Activated B cell treated with CpG ODN at 0.5 μM for 24 hours (primary cell): Measurements from ENCODE around the gene CAMSAP2. TPM values are rescaled to one million over a fixed set of nuclear protein-coding genes. Genes with fewer than 3 reads are reported as not detected.

Experiments used
- ATAC-seq: fragments of 200-7000 bp; cut with Tn5 transposase; one replicate; pipeline ENCODE4 v1.10.0; 2021; ENCODE audit warnings: low read depth, mild to moderate bottlenecking, moderate library complexity
- CTCF ChIA-PET: fragments of 350-600 bp; sonication (Branson Sonifier 250); formaldehyde crosslinking; loops from one replicate; lab custom pipeline; 2021; ENCODE audit warnings: antibody characterized with exemption; lab: Charles Lee
- POLR2A ChIA-PET: fragments of 350-600 bp; sonication (Branson Sonifier 250); formaldehyde crosslinking; loops from one replicate; lab custom pipeline; 2021; ENCODE audit warnings: antibody characterized with exemption; lab: Charles Lee
- DNase-seq: peaks from one replicate; pipeline ENCODE4 v3.0.0; 2022
- H3K27ac Mint-ChIP-seq: one replicate; pipeline ENCODE4 v1.8.0; 2020; ENCODE audit warnings: mixed read lengths
- H3K27me3 Mint-ChIP-seq: one replicate; pipeline ENCODE4 v1.8.0; 2021; ENCODE audit warnings: mixed read lengths
- H3K36me3 Mint-ChIP-seq: one replicate; pipeline ENCODE4 v1.8.0; 2021; ENCODE audit warnings: low read depth, mixed read lengths
- H3K4me1 Mint-ChIP-seq: one replicate; pipeline ENCODE4 v1.8.0; 2021; ENCODE audit warnings: mixed read lengths
- H3K4me3 Mint-ChIP-seq: one replicate; pipeline ENCODE4 v1.8.0; 2020; ENCODE audit warnings: mild to moderate bottlenecking, mixed read lengths
- H3K9me3 Mint-ChIP-seq: one replicate; pipeline ENCODE4 v1.8.0; 2020; ENCODE audit warnings: mixed read lengths
- intact Hi-C: fragments of 100-400 bp; cut with micrococcal nuclease; formaldehyde crosslinking; loops from one replicate; pipeline ENCODE4 v1.15.1; 2024
- total RNA-seq: library from RNA; stranded (reverse); gene quantifications from 2 replicates; pipeline ENCODE4 v1.2.3, GENCODE V29; 2022
- TF ChIP-seq, protein P1 (sequence below): fragments of 200-600 bp; IDR thresholded peaks from one replicate; pipeline ENCODE4 v1.8.0; 2022; ENCODE audit warnings: antibody characterized with exemption, mild to moderate bottlenecking

CAMSAP2 gene
- total RNA-seq, 1 donor from 2014 or later, result 0.86 TPM

DNA sequence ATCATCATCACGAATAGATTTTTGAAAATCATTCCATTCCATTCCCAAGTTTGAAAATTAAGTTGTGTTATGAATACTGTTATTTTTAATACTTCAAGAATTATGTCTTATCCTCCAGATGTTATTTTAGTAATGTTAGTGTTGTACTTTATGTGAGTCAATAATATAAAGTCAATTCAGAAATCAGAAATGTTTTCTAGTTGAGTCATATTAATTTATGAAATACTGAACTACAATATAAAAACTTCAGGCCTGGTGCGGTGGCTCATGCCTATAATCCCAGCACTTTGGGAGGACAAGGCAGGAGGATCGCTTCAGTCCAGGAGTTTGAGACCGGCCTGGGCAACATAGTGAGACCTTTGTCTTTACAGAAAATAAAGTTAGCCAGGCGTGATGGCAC is 95.7 kb downstream of the CAMSAP2 start:
- Mint-ChIP-seq H3K4me3 (no peak overlapping the region), H3K9me3 (no peaks in the 10 kb centered on the region), H3K27me3 (no peaks in the 10 kb centered on the region), H3K4me1 (no peaks in the 10 kb centered on the region), H3K27ac (no peak overlapping the region), H3K36me3 (no peaks in the 10 kb centered on the region)
- no peak for ATAC-seq
- ChIA-PET POLR2A (no interaction called here), CTCF (no interaction called here)
- intact Hi-C loops, result no loop called here
- no peak for DNase-seq
- TF ChIP-seq, protein P1, sequence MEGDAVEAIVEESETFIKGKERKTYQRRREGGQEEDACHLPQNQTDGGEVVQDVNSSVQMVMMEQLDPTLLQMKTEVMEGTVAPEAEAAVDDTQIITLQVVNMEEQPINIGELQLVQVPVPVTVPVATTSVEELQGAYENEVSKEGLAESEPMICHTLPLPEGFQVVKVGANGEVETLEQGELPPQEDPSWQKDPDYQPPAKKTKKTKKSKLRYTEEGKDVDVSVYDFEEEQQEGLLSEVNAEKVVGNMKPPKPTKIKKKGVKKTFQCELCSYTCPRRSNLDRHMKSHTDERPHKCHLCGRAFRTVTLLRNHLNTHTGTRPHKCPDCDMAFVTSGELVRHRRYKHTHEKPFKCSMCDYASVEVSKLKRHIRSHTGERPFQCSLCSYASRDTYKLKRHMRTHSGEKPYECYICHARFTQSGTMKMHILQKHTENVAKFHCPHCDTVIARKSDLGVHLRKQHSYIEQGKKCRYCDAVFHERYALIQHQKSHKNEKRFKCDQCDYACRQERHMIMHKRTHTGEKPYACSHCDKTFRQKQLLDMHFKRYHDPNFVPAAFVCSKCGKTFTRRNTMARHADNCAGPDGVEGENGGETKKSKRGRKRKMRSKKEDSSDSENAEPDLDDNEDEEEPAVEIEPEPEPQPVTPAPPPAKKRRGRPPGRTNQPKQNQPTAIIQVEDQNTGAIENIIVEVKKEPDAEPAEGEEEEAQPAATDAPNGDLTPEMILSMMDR, result no peak

DNA sequence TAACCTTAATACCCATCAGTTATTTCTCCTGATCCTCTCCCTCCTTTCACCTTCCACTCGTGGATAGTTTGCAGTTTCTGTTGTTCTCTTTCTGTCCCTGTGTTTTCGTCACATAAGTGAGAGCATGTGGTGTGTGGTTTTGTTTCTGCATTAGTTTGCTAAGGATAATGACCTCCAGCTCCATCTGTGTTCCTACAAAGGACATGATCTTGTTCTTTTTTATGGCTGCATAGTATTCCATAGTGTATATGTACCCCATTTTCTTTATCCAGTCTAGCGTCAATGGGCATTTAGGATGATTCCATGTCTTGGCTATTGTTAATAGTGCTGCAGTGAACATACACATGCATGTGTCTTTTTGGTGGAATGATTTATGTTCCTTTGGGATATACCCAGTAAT is 97.5 kb downstream of the CAMSAP2 start:
- DNase-seq (no peak), ATAC-seq (no peak)
- H3K27ac Mint-ChIP-seq, result no peak overlapping the region
- no peaks in the 10 kb centered on the region for H3K27me3 Mint-ChIP-seq
- TF ChIP-seq, protein P1, result no peak
- H3K4me3 Mint-ChIP-seq, result no peak overlapping the region
- H3K4me1 Mint-ChIP-seq, result no peaks in the 10 kb centered on the region
- ChIA-PET CTCF (interaction anchor here (3.6 kb wide), 1 partner anchor 214 kb away, joined by 14 read pairs; no protein-coding TSS in a partner anchor), POLR2A (no interaction called here)
- no peaks in the 10 kb centered on the region for H3K9me3 Mint-ChIP-seq
- no peaks in the 10 kb centered on the region for H3K36me3 Mint-ChIP-seq
- intact Hi-C loops, result no loop called here

DNA sequence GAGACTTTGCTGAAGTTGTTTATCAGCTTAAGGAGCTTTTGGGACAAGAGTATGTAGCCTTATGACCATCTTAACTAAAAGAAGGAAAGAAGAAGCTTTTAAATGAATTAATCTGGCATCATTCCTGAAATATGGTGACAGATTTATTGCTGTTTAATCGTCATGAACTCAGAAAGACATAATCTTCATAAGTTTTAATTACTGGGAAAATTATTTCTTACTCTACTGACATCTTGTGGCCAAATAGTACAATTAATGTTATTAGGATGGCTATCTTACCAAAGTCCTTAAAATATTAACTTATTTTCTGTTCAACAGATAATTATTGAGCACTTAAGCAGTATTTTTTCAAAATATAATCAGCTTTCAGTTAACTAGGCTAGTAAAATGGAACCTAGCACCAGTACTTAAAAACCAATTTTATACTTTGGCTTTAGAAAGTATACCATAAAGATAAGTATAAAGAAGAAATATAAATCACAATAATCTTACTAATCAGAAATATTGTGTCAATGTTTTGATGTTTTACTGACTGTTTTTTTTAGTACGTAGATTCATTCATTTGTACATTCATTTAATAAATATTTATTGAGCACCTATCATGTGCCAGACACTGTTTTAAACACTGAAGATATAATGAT is 99.4 kb downstream of the CAMSAP2 start:
- intact Hi-C loops, result loop anchor here (1.0 kb wide), 2 partner anchors 216 to 279 kb away; no protein-coding TSS in a partner anchor
- Mint-ChIP-seq H3K4me1 (no peaks in the 10 kb centered on the region), H3K27me3 (no peaks in the 10 kb centered on the region), H3K4me3 (no peak overlapping the region), H3K27ac (no peak overlapping the region), H3K9me3 (no peaks in the 10 kb centered on the region), H3K36me3 (no peaks in the 10 kb centered on the region)
- ChIA-PET CTCF (interaction anchor here (1.2 to 3.6 kb wide), 5 partner anchors 12 to 279 kb away, joined by 3 to 14 read pairs (median 4); no protein-coding TSS in a partner anchor), POLR2A (no interaction called here)
- TF ChIP-seq, protein P1, result no peak
- DNase-seq, result no peak
- no peak for ATAC-seq

- ATAC-seq (no peak), DNase-seq (no peak)
- TF ChIP-seq, protein P1, result no peak
- intact Hi-C loops, result loop anchor here (1.0 kb wide), 2 partner anchors 217 to 280 kb away; no protein-coding TSS in a partner anchor
- Mint-ChIP-seq H3K27me3 (no peaks in the 10 kb centered on the region), H3K27ac (no peak overlapping the region), H3K36me3 (no peaks in the 10 kb centered on the region), H3K4me1 (no peaks in the 10 kb centered on the region), H3K4me3 (no peak overlapping the region), H3K9me3 (no peaks in the 10 kb centered on the region)
- POLR2A ChIA-PET, result no interaction called here
- CTCF ChIA-PET, result interaction anchor here (0.6 to 1.4 kb wide), 5 partner anchors 9 to 282 kb away, joined by 3 to 4 read pairs (median 3); no protein-coding TSS in a partner anchor
These were observed 100.2 kb downstream of the CAMSAP2 start for GRCh38 chr1:200838676-200839445.

DNA sequence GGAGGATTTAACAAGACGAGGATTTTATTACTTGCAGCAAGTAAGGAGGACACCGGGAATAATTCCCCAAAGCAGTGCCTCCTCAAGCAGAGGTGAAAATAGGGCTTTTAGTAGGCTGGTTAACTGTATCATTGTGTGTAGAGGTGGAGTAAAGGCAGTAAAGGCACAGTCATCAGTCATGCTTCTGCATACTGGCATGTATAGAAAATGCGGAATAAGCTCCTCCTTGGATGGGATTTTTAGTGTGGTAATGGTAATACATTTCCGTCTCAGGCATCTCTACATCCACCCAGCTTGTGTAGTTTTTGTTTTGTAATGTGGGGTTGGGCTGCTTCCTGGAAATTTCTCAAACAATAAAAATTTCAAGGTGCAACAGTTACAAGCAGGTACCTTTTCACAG is 106.7 kb downstream of the CAMSAP2 start:
- POLR2A ChIA-PET, result no interaction called here
- Mint-ChIP-seq H3K4me1 (no peaks in the 10 kb centered on the region), H3K36me3 (no peaks in the 10 kb centered on the region), H3K27ac (no peak overlapping the region), H3K27me3 (no peaks in the 10 kb centered on the region), H3K9me3 (no peaks in the 10 kb centered on the region), H3K4me3 (no peak overlapping the region)
- ATAC-seq (no peak), DNase-seq (no peak)
- intact Hi-C loops, result no loop called here
- TF ChIP-seq, protein P1, result no peak
- CTCF ChIA-PET, result no interaction called here
